GM12865 (cell line): ENCODE results near the gene RAD23A.

Experiments
- DNase-seq: peaks from one replicate; pipeline ENCODE4 v3.0.0; 2010; ENCODE audit warnings: low read depth
- H3K4me3 ChIP-seq: 2 replicates; pipeline ENCODE4 v1.5.1; 2011; ENCODE audit warnings: mild to moderate bottlenecking, low read depth, low read length, control low read depth
- TF ChIP-seq, protein P1 (sequence below): IDR thresholded peaks from 2 replicates; pipeline ENCODE4 v1.5.1; 2011; ENCODE audit warnings: low read length, control low read depth, low read depth, inconsistent platforms; ENCODE audit not compliant: insufficient read depth; ENCODE audit errors: missing control alignments

RAD23A gene

DNA sequence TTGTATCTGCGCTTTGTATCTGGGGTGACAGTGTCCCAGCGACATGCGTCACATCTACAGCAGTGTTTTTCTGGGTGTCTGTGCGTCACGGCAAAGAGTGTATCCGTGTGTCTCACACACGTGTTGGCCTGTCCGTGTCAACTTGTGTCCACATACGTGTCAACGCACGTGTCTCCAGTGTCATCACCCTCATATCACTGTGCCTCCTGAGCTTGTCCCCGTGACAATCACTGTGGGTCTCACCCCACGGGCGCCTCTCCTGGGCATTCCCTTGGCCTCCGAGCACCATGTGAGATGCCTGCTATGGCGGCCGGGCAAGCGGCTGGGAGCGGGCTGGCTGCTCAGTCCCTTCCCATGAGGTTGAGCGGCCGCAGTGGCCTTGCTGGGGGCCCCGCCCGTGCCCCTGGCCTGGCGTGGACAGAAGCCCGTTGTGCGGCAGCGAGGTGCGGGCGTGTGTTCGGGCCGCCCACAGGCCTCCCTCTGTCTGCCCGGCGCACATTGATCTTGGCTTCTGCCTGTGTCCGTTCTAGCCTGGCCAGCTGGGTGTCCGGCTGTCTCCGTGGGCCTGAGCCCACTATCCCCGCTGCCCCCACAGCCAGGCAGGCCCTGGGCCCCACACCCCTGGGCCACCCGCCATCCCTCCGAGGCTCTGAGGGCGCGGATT is 56.0 kb downstream of the RAD23A start:
- TF ChIP-seq, protein P1, sequence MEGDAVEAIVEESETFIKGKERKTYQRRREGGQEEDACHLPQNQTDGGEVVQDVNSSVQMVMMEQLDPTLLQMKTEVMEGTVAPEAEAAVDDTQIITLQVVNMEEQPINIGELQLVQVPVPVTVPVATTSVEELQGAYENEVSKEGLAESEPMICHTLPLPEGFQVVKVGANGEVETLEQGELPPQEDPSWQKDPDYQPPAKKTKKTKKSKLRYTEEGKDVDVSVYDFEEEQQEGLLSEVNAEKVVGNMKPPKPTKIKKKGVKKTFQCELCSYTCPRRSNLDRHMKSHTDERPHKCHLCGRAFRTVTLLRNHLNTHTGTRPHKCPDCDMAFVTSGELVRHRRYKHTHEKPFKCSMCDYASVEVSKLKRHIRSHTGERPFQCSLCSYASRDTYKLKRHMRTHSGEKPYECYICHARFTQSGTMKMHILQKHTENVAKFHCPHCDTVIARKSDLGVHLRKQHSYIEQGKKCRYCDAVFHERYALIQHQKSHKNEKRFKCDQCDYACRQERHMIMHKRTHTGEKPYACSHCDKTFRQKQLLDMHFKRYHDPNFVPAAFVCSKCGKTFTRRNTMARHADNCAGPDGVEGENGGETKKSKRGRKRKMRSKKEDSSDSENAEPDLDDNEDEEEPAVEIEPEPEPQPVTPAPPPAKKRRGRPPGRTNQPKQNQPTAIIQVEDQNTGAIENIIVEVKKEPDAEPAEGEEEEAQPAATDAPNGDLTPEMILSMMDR: no peak
- no peak overlapping the region for H3K4me3 ChIP-seq

DNA sequence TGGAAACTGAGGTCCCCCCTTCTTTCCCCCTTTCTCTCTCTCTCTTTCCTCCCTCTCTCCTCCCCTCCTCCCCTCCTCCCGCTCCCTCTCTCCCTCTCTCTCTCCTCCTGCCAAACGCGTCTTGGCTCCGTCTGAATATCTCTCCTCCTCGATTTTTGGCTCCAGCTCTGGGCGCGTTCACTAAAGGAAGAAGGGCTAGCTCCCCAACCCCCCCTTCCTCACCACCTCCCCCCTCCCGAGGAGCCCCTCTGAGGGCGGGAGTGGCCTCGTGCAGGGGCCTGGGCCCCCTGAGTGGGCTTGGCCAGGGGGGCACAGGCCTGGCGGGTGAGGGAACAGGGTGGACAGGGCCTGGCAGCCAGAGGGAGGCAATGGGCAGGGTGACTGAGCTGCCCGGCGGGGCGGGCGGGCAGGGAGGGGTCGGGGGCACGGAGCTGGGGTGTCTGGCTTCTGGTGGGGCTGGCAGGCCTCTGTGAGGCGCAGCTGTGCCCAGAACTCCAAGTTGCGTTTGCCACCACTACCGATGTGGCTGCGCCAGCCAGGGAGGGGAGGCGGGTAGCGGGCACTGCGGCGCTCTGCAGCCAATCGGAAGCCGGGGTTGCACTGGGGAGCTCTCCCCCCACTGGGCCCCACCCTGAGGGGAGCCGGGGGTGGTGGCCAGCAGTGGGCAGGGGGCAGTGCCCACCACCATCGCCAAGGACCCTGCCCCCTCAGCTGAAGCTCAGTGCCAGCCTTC is 56.7 kb downstream of the RAD23A start:
- TF ChIP-seq, protein P1: no peak
- no peak for DNase-seq
- no peak overlapping the region for H3K4me3 ChIP-seq

More for the DNA sequence above, 56.0 kb downstream of the RAD23A start:
- no peak for DNase-seq

DNA sequence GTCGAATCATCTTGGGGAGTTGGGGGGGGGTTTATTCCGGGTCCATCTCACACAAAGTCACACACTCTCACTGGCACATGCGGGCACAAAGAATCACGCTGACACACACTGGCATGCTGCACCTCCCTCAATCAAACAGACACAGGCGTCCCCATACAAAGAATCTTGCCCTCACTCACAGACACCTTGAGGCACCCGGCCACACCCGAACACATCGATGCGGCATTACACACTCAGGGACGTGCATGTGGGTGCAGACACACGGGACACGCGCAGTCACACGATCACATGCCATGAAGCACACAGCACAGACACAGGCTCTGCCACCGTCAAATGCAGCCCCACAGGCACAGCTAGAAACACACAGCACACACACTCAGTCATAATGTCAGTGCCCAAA is 57.4 kb downstream of the RAD23A start:
- H3K4me3 ChIP-seq: no peak overlapping the region
- no peak for DNase-seq
- TF ChIP-seq, protein P1: no peak
